Measurements from ENCODE around the gene RGL4.

RGL4 gene

DNA sequence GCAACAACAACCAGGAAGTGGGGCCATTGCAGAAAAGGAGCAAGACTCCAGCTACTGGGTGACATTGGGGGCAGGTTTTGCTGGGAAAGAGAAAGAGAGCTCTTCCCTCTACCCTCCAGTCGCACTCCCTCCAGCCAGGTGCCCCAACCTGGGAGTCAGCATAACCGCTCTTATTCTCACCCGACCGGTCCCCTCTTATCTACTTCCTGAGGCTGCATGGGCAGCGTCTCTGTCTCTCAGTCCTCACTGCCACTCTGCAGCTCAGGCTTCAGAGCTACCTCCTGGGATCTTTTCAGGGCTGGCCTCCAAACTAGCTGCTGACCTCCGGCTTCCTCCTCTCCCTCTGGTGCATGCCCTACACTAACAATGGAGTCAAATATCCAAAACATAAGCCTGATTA is 55.0 kb downstream of the RGL4 start:
- DNase-seq = no peak
